HG02588 (cell line): ENCODE results near the gene P2RX6.
"Not testable (repeated sequence)": the region's sequence is repeated elsewhere in the genome, so short reads cannot be mapped to it uniquely, and the experiment has no call there.

ENCODE experiments used
- ATAC-seq: cut with Tn5 transposase; IDR thresholded peaks from one replicate; pipeline ENCODE4 v1.9.1; 2021; ENCODE audit warnings: mild to moderate bottlenecking, moderate library complexity; ENCODE audit not compliant: unreplicated experiment

P2RX6 gene

DNA sequence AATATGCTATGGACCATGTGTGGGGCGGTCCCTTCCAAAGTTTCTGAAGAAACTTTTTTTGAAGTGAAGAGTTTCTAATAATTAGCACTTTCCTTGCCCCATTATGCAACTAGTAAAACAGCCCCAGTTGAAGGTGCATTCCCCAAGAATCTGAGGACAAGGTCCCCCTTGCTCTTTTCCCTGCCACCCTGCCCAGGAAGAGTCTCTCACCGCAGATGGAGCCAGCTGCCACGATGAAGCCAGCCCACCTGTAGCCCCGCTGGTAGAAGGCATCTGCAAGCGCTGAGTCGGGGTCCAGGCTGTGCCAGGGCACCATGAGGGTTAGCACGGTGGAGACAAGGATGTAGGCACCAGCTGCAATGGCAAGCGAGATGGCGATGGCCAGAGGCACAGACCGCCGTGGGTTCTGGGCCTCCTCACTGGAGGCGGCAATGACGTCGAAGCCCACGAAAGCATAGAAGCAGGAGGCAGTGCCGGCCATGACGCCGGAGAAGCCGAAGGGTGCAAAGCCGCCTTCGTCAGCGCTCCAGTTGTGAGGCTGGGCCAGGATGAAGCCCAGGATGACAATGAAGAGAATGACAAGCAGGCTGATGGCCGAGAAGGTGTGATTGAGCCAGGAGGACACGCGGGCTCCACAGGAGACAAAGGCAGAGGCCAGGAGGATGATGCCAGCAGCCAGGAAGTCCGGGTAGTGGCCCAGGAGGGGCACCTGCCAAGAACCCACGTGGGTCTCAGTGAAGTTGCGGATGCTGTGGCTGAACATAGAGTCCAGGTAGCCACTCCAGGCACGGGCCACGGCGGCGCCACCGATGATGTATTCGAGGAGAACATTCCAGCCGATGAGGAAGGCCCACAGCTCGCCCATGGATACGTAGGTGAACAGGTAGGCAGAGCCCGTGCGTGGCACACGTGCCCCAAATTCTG, 15.9 kb downstream of the P2RX6 start:
- no peak for ATAC-seq

DNA sequence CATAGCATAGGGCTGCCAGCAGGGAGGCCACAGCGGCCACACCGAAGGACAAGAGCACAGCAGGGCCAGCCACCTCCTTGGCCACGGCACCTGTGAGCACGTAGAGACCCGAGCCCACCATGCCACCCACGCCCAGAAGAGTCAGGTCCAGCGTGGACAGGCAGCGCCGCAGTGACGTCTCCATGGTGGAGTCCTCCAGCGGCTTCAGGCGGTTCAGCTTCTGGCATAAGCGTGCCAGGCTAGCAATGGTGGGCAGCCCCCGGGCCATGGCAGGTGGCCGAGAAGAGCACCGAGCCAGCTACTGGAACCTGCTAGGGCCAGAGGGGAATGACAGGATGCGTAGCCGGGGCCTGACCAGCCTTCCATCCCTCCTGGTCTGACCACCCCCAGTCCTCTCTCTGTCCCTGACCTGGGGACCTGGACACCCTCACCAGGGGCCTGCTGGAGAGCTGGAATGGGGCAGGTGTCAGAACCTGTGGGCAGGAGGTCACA, 16.6 kb downstream of the P2RX6 start:
- ATAC-seq = no peak

DNA sequence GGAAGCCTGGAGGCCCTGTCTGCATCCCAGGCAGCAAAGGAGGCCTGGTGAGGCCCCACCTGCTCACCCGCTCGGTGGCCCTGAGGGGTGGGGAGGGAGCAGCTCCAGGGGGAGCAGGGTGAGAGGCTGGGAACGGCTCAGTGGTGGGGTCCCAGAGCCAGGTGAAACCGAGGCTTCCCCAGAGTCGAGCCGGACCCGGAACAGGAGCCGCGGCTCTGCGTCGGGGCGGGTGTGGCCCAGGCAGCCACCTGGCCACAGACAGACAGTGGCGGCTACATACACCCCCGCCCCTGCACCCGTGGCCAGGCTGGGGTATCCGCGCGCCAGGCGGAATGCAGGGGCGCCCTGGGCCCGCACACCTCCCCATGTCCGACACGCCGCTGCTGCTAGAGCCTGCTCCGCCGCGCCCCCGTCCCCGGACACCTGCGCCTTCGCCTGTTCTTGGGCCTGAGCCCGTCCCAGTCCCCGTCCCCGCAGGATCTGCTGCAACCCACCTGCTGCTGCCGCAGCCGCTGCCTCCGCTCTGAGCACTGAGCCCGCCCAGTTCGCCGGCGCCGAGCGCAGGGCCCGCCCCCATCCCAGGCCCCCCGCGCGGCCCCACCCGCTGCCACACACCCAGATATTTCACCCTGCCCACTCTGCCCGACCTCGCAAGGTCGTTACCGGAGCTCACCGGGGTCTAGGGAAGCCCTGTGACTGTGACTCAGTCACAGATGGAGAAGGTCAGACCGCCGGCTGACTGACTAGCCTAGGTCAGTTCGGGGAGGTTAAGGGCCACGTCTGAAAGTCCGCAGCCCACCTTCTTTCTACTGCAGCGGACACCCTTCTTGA, 17.3 kb downstream of the P2RX6 start, which contains the start of gene SLC7A4:
Gene SLC7A4, minus strand, starts transcription at position 525 of the 831 bp plus-strand sequence. CDS start 749 bp downstream, outside the sequence.
- no peak for ATAC-seq

DNA sequence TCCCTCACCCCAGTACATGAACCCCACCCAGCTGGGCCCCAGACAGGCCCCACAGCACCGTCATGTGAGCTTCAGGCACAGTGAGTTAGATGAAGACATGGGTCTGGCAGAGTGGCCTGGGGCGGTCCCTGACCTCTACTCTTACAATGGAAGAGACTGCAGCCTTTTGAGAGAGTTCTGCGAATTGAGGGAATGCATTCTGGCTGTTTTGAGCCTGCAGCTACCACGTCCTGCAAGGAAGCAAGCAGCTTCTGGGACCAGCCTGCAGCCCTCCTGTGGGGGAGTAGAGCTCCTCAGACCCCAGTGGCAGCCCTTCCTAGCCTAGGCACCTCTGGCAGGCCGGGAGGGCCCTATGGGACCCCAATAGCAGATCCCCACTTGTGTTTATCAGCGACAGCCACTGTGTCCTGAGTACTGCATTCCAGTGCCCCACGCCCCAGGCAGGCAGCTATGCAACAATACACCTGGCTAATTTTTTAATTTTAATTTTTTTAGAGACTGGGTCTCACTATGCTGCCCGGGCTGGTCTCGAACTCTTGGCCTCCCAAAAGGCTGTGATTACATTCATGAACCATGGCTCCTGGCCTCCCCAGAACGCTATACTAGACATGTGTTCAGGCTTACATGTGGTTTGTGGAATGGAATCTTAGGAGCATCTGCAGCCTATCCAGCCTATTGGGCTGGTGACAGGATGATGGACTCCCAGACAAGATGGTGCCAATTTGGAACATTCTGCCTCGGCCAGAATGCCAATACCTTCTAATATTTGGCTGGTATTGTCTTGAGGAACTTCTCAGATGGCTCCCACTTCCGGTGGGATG, 18.1 kb downstream of the P2RX6 start:
- no peak for ATAC-seq

DNA sequence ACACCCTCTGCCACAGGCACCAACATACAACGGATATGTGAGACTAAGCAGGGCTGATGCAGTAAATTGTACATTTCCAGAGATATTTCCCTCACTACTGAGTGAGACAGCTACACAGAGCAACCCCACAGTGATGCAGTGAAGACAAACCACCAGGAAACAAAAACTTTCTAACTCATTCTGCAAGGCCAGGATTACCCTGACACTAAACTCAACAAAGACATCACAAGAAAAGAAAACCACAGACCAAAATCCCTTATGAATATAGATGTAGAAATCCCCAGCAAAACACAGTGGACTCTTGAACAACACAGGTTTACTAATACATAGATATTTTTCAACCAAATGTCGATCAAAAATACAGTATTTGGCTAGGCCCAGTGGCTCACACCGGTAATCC, 18.9 kb downstream of the P2RX6 start:
- no peak for ATAC-seq

DNA sequence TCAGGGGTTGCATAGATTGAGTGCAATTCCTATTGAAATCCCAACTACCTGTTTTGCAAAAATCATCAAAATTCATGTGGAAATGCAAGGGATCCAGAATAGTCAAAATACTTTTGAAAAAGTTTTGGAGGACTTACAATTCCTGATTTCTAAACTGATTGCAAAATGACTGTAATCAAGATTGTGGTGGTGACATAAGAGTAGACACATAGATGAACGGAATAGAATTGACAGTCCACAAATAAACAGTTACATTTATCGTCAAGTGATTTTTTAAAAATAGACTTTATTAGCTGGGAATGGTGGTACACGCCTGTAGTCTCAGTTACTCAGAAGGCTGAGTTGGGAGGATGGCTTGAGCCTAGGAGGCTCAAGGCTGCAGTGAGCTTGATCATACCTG, 20.0 kb downstream of the P2RX6 start:
- no peak for ATAC-seq

DNA sequence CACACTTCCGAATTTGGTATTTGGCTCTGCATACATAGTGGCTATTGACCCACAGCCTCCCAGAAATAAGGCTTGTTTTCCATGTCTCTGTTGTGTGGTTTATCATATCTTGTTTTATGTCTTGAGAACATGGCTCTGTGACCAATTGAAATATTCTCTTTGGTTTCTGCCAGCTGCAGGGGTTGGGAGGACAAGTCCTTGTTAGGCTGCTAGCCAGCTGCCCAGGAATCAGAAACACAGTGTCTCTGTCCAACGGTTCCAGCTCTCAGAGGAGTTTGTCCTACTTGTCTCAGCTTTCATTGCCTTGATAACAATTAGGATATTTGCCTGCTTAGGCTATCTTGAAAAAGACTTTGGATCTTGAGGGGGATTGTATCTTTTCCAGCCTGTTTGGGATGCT, 23.4 kb downstream of the P2RX6 start:
- ATAC-seq = no peak

DNA sequence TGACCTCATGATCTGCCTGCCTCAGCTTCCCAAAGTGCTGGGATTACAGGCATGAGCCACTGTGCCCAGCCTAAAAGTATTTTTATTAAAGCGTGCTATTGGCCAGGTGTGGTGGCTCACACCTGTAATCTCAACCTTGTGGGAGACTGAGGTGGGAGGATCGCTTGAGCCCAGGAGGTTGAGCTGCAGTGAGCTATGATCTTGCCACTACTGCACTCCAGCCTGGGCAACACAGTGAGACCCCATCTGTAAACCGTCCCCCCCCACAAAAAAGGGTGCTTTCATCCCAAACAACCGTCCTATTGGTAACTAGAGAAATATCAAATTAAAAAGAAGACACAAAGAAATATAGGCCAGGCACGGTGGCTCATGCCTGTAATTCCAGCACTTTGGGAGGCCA, 24.2 kb downstream of the P2RX6 start:
- ATAC-seq = not testable (repeated sequence)

DNA sequence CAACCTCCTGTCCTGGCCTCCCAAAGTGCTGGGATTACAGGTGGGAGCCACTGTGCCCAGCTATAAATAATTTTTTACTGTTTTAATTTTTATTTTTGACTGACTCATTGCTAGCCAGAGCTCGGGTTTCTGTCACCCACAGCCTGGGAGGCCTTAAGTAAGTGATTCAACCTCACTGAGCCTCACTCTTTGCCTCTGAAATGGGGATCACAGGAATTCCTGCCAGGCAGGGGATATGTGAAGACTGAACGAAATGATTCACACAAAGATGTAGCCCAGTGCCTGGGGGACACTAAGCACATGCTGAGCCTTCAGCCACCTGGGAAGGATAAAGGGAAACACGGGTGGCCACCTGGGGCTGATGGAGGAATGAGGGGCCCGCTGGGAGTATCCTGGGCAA, 27.0 kb downstream of the P2RX6 start:
- no peak for ATAC-seq

DNA sequence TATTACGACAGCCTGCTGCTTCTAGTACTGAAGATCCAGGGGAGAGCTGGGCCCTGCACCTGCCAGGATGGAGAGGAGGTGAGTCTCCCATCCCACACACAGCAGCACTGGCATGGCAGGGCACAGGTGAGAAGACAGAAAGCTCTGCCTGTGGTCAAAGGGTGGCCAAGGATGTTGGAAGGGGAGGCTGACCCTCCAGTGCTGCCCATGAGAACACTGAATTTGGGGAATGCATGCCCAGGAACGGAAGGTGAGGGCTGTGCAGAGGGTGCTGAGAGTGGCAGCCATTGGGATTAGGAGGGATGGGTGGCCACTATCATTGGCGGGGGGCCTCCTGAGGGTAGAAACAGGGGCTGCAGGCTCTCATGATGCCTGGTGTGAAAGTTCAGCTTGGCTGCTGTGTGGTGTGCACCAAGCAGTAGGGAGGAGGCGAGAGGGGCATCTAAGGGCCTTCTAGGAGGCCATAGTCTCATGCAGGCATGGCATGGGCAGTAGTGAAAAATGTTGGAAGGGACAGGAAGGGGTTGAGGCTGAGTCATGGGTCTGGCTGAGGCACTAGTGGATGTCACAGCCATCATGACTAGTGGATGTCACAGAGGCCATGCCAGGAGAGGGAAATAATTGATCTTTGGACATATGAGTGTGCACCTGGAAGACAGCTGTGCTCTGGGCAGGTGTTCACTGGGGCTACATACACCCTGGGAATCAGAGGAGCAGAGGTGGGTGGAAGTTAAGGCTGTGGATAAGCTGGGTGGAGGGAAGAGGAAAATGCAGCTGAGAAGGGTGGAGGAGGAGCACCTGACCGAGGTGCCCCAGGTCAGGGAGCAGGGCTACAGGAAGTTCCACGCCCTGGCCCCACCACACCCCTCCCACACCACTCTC, 28.3 kb downstream of the P2RX6 start:
- no peak for ATAC-seq

DNA sequence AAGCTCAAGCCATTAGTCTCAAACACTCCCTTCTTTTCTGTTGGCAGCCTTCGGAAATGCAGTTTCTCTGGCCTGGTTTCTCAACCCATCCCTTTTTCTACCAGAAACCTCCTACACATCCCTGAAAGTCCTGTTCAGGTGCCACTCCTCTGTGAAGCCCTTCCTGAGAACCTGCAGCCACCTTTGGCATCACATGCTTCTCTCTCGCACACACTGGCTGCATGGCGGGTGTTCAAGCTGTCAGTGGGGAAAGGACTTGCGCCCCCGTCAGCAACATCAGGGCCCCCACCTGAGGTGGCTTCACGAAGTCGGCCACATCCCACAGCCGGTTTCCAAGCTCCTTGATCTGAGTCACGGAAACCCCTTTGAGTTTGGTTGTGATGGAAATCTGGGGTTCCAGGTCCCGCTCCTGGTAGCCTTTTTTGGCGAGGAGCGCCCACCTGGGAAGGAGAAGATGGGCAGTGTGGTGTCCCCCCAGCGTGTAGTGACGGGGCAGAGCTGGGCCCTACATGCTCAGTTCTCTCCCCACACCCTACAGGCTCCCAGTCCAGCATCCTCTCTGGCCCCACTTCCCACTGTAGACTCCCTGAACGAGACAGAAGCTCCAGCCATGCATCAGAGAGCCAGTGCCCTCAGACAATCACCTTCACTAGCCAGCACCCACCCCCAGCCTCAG, 29.0 kb downstream of the P2RX6 start:
- ATAC-seq = no peak

DNA sequence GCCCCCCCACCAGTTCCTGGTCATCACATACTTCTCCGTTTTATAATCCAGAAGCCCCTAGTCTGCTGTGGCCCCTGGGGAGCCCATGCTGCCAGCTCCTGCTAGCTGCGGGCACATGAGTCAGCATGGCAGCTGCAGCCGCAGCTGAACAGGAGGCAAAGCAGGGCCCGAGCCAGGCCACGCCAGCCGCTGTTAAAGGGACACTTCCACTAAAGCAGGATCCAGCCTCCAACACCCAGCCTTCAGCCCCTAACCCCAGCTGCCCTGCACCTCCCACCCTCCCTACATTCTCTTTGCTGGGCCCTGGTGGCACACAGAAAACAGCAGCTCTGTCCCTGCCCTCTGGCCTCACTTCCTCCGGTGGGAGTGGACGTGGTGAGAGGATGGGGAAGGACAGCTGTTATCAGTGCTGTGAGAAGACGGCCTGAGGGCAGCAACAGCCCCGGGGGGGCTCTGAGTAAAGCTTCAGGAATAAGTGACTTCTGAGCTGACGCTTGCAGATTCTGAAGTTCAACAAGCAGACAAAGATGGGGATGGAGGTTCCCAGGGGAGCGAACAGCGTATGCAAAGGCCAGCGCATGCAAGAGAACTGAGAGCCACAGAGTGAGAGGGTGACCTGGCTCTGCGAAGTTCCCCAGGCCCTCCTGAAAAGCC, 30.1 kb downstream of the P2RX6 start:
- no peak for ATAC-seq

DNA sequence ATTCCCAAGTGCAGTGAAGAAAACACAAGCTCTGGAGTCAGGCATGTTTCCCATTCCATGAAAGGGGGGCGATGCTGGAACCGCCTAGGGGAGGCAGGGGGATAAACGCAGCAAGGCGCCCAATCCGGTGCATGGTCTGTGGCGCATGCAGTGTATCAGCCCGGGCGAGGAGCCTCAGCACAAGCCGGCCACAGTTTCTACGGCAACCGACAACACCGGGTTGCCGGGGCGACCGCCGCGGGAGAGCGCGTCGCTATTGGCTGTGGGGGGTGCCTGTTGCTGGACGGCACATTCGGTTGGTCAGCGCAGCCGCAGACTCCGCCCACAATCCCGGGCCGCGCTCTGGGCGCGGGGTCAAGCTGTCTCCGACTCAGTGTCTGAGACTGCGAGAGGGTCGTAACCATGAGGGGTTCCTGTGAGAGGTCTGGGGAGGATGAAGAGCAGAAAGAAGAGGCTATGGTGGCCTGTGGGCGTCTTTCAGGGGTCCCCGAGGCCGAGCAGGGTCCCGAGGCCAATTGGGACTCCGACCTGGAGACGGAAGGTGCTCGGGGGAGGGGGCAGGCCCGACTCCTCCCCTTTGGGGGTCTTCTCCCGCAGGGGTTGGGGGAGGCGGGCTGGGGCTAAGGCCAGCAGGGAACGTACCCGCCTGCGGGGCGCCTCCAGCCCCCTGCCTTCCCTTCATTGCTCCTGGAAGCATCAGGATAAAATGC, 30.8 kb downstream of the P2RX6 start, which contains the start of gene LRRC74B:
Gene LRRC74B, plus strand, starts transcription at position 362 of the 710 bp plus-strand sequence. Its CDS starts 41 bp downstream, at position 403.
- ATAC-seq = peak; percentile 76

DNA sequence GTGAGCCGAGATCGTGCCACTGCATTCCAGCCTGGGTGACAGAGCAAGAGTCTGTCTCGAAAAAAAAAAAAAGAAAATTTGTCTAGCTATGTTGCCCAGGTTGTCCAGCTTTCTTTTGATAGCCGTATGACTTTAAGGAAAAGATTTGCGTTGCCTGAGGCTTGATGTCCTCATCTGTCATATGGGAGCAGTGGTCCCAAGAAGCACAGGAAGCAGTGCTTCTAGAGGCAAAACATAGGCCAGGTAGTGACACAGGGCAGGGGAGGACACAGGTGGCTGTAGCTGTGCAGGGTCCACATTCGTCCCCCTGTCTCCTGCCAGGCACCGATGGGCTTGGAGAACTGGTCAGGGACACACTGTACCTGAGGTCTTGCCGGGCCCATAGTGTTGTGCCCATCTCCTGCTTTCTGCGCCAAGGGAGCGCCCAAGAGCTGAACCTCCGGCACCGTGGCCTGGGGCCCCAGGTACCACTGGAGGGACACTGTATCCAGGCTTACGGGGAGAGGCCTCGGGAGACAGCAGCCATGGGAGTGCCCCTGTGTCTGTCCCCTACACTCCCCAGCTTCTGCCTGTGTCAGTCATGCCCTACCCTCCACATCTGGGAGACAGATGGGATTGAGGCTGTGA, 32.2 kb downstream of the P2RX6 start:
- no peak for ATAC-seq

DNA sequence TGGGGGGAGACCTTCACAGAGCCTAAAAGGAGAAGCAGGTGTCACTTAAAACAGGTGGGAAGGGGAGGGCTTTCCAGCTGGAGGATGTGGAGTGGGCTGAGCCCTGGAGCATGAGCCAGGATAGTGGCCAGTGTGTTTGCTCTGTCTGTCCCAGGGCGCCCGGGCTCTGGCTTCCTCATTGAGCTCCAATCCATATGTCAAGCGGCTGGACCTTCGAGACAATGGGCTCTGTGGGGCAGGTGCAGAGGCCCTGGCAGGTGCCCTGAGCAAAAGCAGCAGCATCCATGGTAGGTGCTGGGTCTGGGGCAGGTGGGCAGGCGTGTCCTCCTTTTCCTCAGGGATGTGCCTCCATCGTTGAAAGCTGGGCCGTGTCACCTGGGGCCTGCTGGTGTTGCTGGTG, 32.8 kb downstream of the P2RX6 start:
- ATAC-seq = no peak

DNA sequence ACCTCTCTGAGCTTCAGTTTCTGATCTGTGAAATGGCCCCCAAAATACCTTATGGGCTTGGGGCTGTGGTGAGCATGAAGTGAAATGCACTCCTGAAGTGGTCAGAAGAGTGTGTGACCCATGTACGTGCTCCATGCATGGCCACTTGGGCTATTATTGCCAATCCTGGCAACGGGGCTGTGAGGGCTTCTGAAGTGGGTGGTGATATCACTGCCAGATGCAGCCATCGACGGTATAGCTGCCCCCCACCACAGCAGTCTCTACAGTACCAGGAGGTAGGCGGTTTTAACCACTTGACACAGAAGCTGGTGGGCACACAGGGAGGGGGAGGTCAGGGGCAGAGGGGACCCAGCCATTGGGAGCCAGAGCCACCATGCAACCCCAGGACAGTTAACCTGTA, 33.5 kb downstream of the P2RX6 start:
- ATAC-seq = not testable (repeated sequence)

DNA sequence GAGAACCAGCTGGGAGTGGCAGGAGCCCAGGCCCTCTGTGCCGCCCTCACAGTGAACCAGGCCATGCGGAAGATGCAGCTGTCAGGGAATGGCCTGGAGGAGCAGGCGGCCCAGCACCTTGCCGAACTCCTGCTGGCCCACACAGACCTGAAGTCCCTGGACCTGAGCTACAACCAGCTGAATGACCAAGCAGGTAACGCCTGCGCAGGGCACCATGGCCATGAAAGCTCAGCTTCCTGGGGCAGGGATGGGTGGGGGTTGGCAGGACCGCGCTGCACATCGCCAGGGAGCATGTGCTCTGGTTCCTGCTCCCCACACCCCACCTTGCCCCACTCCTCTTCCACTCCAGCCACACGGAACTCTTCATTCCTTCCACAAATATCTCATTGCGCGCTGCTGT, 34.0 kb downstream of the P2RX6 start:
- not testable (repeated sequence) for ATAC-seq
